ENCODE data around the gene GLIS1.

DNA sequence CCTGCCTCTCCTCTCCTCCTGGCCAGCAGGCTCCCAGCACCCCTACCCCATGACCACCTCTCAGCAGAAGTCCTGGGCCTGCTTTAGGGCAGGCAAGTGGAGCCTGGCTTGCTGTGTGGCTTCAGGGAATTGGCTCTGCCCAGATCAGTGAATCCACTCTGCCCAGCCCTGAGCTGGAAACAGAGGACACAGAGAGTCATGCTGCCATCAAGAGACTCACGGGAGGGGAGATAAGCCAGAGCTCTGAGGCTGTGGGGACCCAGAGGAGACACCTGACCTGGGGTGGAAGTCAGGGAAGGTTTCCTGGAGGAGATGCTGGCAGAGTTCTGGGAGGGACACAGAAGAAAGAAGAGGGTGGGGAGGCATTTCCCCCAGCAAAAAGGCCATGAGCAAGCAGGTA, 54.2 kb downstream of the GLIS1 start:
- TF ChIP-seq, protein P1, sequence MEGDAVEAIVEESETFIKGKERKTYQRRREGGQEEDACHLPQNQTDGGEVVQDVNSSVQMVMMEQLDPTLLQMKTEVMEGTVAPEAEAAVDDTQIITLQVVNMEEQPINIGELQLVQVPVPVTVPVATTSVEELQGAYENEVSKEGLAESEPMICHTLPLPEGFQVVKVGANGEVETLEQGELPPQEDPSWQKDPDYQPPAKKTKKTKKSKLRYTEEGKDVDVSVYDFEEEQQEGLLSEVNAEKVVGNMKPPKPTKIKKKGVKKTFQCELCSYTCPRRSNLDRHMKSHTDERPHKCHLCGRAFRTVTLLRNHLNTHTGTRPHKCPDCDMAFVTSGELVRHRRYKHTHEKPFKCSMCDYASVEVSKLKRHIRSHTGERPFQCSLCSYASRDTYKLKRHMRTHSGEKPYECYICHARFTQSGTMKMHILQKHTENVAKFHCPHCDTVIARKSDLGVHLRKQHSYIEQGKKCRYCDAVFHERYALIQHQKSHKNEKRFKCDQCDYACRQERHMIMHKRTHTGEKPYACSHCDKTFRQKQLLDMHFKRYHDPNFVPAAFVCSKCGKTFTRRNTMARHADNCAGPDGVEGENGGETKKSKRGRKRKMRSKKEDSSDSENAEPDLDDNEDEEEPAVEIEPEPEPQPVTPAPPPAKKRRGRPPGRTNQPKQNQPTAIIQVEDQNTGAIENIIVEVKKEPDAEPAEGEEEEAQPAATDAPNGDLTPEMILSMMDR (conservative IDR thresholded peaks at IDR 0.05; ENCODE audit: low read length), result no peak
- TF ChIP-seq EZH2phosphoT487 (IDR thresholded peaks at IDR 0.05; ENCODE audit: borderline replicate concordance), result no peak
